Measurements from ENCODE around the gene GNPDA2. TPM values are rescaled to one million over a fixed set of nuclear protein-coding genes. Genes with fewer than 3 reads are reported as not detected.

GNPDA2 gene
- total RNA-seq: 14.7 and 15.4 TPM in 2 replicates

DNA sequence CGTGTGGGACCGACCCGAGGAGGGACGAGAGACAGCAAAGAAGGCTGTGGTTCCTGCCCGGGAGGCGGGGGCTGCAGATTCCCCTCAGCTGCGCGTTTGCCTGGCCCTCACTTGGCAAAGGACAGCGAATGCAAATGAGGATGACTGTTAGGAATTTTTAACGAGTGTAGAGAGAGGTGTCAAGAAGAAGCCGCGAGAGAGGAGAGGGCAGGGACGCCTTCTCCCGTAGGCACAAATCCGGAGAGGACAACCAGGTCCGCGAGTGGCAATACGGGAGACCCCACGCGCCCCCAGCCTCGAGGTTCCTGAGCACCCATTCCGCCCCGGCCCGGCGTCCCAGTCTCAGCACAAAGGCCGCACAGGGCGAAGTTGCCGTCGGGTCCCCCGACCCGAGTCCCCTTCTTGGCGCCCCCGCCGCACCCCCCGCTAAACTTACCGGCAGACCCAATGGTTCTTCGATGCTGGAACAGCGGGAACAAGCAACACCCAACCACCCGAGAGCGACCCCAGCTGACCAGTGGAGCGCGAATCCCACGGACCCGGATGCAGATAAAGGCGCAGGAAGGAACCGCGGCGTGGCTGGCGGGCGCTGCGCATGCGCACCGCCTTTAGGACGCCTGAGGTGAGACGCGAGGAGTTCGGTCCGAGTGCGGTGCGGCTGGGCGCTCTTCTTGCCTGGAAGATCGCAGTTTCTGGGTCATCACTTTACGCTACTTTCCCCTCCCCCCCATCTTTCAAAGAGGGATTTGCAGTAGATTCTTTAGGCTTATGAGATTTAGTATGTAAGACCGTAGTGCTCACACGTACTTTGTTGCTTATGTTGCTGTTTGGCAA, at the start of gene GNPDA2:
TSS of gene GNPDA2 (minus strand) at position 519 of the 834 bp plus-strand sequence. CDS start 4,349 bp downstream, outside the sequence.

DNA sequence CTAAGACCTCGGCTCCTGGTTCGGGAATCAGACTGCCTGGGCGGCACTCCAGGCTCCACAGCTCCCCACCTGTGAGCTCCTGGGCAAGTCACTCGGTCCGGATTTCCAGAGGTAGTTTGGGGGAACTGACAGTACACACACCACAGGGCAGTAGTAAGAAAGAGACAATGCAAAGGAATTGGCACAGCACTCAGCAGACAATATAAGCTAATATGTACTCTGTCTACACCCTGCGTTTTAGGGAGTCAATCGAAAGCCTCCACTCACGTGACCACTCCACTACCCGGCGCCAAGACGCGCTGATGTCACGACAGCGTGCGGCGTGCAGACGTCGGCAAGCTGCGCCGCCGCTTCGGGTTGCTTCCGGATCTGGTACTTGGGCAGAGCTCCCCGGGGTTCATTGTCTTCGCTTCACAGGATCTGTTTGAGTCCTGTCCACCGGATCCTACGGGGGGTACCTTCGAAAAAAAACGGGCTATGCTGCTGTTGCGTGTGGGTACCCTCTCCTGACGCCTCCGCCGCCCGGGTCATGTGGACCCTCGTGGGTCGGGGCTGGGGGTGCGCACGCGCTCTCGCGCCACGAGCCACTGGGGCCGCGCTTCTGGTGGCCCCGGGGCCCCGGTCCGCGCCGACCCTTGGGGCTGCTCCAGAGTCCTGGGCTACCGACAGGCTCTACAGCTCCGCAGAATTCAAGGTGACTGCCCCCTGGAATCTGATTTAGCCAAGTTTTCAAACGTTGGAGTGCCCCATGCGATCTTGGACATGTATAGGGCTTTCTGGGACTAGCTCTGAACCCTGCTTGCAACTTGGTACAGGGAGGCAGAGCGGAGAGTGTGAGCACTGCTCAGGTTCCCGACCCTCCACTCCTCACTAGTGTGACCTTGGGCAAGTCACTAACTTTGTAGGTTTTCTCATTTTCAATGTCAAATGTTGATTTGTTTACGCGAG, 48.0 kb downstream of the GNPDA2 start, which contains the start of gene GUF1:
TSS of gene GUF1 (plus strand) at position 327 of the 948 bp plus-strand sequence. CDS start at position 530, 203 bp downstream.

Other genes starting within 250 kb of the GNPDA2 start
- gene YIPF7, start 74.9 kb downstream of the GNPDA2 start, total RNA-seq: not detected in 2 replicates
- gene GUF1, start 48.1 kb downstream of the GNPDA2 start, total RNA-seq: 27.0 and 31.0 TPM in 2 replicates